Articular chondrocyte of knee joint (primary cell): ENCODE data around the gene RAB3IP. TPM values are rescaled to one million over a fixed set of nuclear protein-coding genes. Genes with fewer than 3 reads are reported as not detected.

Experiments
- total RNA-seq: library from RNA; depleted of rRNA; stranded (reverse); fragments of >200 nt; gene quantifications from 2 replicates; pipeline ENCODE4 v1.2.3, GENCODE V29; 2012

Gene RAB3IP, protein sequence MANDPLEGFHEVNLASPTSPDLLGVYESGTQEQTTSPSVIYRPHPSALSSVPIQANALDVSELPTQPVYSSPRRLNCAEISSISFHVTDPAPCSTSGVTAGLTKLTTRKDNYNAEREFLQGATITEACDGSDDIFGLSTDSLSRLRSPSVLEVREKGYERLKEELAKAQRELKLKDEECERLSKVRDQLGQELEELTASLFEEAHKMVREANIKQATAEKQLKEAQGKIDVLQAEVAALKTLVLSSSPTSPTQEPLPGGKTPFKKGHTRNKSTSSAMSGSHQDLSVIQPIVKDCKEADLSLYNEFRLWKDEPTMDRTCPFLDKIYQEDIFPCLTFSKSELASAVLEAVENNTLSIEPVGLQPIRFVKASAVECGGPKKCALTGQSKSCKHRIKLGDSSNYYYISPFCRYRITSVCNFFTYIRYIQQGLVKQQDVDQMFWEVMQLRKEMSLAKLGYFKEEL
- total RNA-seq = 1.6 and 2.5 TPM in 2 replicates

DNA sequence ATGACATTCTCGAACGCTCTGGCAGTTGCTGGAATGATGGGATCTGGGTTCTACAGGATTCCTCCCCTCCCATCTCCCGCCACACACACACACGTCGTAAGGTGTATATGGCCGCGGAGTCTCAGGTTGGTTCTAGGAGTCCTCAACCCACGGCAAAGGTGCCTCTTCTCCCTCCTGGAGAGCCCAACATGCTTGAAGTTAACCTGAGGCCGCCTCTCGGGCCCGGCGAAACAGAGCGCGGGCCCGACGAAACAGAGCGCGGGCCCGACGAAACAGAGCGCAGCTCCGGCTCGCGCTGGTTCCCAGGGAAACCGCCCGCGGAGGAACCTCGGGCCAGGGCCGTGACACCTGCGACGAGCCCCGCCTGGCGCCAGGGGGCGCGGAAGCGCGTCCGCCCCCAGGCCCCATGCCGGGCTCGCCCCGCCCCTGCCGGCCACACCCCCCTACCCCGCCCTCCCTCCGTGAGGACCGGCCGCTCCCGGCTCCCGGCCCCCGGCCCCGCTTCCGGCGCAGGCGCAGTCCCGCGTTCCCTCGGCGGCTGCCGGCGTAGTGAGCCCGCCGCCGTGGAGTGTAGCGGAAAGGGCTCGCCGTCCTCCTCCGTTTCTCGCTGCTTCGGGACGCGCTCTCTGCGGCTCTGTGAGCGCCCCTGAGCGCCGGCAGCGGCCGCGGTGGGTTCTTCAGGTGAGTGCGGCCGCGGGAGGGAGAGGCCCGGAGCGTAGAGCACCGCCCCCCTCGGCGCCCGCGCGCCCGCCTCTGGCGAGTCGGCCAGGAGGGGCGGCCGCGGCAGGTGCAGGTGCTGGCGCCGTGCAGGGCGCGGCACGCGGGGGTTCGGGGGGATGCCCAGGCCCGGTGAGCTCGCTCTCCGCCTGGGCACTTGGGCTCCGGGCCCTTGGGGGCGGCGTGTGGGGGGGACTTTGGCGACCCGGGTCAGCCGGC lies at the start of gene RAB3IP:
Gene RAB3IP (plus strand): TSS at position 510 of the 936 bp plus-strand sequence. CDS start 16,549 bp downstream, outside the sequence.

DNA sequence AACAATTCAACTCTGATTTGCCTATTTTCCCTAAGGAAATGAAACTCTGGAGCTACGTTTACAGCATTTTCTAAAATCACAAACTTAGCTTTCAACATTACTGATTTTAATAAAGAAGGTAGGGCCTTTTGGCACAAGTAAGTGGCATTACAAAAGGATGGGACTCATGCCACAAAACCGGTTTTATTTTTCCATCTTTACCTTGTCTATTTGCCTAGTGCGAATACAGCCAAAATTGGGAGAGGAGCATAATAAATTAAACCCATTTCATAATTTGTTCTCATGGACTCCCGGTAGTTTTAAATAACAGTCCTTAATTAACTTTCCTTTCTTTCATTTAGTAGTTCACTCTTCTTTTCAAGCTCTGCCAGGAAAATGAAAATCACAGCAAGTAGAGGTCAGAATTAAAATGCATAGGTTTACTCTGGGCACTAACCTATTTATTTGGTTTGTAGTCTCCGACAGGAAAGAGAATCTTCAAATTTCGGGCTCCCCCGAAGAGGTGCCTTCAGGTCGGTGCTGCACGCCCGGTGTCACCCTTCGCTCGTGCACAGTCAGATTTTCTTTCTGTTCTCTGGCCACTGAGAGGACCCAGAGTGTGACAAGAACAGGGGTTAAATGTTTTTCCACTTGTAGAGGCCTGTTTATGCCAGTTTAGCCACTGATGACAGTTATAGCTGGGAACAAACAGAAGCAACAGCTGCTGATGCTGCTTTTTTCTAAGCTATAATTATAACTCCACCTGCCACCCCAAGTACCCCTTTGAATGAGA lies 39.7 kb upstream of the RAB3IP start, which contains the start of gene BEST3:
Gene BEST3 (minus strand): TSS at position 535 of the 772 bp plus-strand sequence. CDS start 1,505 bp downstream, outside the sequence.

DNA sequence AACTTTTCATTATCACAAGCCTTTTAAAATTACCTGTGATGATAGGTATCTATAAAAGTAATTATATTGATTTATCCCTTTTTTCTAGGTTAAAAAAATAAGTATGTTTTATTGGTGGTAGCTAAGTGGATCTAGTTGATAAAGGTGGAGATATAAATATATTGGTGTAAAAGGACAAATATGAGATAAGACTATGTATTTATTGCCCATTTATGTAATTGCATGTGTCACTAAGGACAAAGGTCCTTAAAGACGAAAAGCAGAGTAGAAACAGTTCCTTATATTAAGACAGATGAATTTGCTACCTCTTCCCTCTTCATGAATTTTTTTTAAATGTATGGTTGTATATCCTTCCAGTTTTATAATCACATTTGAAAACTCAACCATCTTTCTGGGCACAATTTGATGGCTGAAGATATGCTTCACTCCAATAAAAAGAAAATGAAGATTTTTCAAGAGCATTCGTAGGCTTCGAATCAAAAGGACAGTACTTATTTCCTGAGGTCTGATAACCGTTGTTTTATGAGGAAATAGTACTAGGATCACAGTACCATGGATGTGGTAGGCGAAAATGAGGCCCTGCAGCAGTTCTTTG lies 86.4 kb downstream of the RAB3IP start, which contains the start of gene MYRFL:
Gene MYRFL (plus strand): TSS at position 262 of the 595 bp plus-strand sequence. CDS start 291 bp downstream, at position 553.

Other genes starting within 250 kb of the RAB3IP start
- gene CCT2, start 153.4 kb upstream of the RAB3IP start, total RNA-seq = 174 and 206 TPM in 2 replicates
- not detected in 2 replicates for gene LRRC10, start 128.0 kb upstream of the RAB3IP start, total RNA-seq
- not detected in 2 replicates for gene BEST3, start 39.6 kb upstream of the RAB3IP start, total RNA-seq
- gene MYRFL, start 86.4 kb downstream of the RAB3IP start, total RNA-seq = under 0.01 TPM in 1 of 2 replicates, not detected in the other